Stimulated activated CD8-positive, alpha-beta memory T cell treated with anti-CD3 and anti-CD28 coated beads, Interleukin-15, amount 100 ng/mL, for 1 hour (primary cell): ENCODE data around the gene LRRC3.

Experiments used
- DNase-seq: peaks from one replicate; pipeline ENCODE4 v3.0.0-alpha.2; 2020; ENCODE audit warnings: low read depth

Gene LRRC3

DNA sequence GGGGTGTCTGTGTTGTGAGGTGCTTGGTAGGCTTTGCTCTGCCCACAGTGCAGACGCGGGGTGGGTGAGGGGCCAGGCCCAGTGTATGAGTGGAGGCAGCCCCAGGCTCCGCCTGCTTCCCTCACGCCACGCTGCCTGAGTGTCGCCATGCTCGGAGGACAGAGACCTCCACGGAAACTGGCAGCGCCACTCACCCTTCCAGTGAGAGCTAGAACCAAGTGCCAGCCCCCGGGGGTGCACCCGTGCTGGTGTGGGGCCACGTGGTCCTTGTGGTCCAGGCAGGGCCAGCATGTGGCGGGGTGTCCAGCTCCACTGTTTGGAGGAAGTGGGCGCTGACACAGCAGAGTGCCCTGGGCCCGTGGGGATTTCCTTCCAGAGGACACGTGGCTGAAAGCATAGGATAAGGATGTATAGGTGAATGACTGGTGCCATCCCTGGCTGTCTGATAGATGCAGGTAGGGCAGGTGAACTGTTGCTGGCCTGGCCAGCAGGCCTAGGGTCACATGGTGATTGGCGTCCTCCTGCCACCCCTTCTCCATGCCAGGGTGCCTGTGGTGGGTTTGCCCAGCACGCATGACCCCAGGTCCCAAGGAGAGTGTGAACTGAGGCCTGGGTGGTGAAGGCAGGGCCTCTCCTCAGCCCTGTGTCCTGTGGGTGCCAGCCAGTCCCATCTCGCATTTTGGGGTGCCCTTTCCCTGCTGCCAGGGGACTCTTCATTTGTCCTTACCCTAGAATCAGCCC is 3.8 kb downstream of the LRRC3 start:
- DNase-seq, result no peak

DNA sequence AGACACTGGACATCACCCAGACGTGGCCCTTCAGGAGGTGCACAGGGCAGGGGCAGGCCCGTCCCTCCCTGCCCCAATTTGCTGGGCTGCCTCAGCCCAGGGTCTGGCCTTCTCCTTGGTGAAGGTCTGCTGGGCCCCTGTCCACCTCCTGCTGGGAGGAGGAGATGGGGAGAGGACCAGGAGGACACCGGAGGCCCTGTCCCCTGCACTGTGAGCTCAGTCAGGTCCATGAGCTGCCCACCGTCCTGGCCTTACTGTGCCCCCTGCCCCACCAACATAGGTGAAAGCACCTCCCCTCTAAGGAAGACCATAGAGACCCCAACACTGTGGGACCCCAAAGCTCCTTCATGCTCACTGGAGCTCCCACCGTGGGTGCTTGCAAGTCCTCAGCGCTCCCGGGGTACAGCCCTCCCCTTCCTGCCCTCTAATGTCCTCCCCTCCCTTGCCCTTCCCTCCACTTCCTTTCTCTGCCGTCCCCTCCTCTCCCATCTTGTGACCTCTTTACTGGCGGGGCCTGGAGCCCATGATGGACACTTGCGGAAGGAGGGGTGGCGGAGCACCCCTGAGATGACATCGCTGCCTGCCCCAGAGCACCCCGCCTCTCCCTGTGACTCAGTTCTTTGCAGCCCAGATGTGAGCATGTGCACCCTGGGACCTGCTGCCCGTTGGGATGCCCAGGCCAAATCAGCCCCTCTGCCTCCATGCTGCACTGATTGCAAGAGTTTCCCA is 4.6 kb downstream of the LRRC3 start:
- no peak for DNase-seq

- DNase-seq, result no peak
These were observed 5.1 kb downstream of the LRRC3 start for GRCh38 chr21:44460441-44460755.

DNA sequence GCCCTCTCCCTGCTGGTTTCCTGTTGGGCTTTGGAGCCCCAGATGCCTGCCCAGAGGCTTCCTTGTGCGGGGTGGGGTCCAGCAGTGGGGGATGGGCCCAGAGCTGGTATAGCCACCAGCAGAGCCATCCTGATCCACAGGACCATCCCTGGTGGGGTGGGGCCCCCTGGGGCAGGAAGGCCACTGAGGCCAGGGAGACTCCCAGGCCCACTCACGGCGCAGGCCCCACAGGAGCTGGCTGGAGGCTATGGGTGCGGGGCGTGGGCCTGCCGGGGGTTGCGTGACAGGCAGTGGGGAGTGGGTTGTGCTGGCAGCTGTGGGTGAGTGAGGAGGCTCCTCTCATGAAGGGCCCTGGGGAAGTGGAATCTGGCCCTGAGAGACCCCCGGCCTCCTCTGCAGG is 5.7 kb downstream of the LRRC3 start:
- DNase-seq, result no peak

DNA sequence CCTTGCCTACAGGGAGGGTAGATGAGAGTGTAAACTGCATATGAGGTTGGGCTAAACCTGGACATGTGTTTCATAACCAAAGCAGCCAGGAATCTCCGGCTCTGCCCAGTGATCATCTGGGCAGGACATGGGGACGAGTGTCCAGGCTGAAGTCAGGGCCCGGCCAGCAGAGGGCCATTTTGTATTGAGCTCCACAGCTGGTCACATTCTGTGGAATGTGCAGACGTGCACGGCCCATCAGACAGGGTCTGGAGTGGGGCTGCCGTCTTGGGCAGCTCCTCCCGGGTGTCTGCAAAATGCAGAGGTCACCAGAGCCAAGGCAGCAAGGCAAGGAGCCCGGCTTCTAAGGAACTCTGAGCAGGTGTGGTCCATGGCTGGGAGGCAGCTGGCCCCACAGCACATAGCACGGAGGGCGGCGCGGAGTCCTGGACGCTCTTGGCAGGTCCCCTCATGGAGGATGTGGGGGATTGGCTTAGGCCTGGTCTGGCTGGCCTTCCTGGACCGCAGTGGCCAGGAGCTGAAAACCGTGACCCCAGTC is 6.2 kb downstream of the LRRC3 start:
- DNase-seq, result no peak

- no peak for DNase-seq
These were observed 7.0 kb downstream of the LRRC3 start for GRCh38 chr21:44462086-44462833.

DNA sequence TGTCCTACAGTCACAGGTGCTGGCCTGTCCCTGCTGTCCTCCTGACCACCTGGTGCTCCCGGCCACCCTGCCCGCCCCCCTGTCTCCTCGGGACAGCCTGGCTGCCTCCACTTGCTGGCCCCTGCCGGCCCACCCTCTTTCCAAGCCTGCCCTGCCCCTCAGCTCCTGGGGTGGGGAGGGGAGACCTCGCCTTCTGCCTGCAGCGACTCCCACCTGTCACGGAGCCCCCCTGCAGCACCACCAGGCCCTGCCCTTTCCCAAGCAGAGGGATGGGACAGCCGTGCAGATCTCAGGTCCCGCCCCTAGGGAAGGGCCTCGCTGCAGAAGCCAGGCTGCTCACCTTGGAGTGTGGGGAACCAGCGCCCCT is 7.5 kb downstream of the LRRC3 start:
- no peak for DNase-seq

DNA sequence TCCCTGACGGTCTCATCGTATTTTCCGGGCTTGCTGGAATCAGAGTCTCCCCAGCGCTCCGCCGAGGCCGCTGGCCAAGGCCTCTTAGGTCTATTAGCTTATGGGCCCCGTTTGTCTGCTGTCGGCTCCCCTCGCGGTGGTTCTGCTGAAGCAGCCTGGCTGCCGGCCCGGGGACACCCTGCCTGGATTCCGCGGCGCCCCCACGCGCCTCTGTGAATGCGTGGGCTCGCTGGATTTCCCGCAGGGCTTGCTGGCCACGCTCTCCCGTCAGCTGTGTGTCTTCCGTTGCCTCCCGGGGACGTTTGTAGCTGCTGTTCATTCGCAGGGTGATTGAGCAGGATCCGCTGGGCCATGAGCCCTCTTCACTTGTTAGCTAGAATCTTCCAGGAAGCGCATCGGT is 8.4 kb downstream of the LRRC3 start:
- no peak for DNase-seq

DNA sequence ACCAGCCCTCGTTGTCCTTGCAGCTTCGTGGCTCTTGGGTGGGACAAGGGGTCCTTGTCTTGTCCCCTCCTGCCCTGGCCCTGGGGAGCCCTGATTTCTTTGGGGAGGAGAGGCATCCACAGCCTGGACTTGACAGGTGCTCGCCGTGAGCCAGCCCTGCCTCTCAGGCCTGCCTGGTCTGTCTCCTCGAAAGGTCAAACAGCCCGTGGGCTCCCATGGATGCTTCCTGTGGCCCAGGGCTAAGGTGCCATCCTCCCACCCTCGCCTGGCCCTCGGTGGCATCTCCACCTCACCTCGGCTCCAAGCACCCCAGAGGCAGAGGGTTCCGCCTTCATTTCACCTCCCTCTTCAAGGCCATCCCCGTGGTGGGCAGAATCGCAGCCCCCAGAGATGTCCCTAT is 9.0 kb downstream of the LRRC3 start:
- DNase-seq, result no peak

GRCh38 chr21:44466351-44466954 is 11.1 kb downstream of the LRRC3 start:
- no peak for DNase-seq

DNA sequence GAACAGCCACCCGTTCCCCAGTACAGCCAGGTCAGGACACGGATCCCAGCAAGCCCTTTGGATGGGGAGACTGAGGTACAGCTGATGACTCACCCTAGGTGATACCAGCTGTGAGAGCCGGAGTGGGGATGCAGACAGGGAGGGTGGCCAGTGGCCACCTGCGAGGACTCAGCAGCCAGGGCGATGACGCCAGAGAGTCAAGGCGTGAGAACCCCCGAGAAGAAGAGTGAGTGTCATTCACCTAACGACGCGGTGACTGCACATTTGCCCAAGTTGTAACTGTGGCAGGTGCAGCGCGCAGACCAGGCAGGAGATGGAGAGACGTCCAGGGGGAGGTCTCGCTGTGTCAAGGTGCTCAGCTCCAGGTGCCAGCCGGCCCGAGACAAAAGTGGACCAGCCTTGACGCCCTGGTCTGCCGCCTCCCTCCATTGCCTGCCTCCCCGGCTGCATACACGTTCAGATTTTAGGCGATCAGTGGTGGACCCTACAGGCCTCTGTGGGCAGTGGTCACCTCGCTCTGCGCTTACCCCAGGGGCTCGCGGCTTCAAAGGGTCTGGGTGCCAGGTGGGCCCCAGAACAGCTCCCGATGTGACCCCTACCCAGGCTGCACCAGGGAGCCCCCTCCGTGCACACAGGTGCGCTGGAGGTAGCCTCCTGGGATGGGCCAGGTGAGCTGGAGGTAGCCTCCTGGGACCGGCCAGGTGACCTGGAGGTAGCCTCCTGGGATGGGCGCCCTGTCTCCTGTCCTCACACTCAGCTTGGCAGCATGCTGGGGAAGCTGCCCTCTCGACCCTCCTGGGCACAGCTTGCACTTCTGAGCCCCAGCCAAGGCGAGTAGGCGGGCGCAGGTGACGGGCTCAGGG is 11.9 kb downstream of the LRRC3 start:
- DNase-seq, result no peak

GRCh38 chr21:44467859-44468195 is 12.5 kb downstream of the LRRC3 start:
- DNase-seq, result no peak

DNA sequence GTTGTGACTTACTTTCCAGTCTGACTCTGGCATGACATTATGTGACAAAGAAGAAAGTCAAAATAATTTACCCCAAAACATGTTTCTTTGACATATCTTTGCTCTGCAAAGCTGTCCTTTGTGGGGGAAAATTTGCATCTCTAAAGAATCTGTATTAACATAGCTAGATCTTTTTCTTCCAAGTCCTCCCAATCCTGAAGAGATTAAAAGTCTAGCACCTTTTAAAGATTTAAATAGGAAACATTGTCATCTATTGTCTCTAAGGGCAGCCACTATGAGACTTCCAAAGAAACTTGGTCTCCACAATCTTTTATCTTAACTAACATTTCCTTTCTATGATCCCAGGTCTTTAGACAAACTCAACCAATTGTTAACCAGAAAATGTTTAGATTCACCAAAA is 16.0 kb downstream of the LRRC3 start:
- DNase-seq, result no peak

- no peak for DNase-seq
These were observed 16.7 kb downstream of the LRRC3 start for GRCh38 chr21:44471996-44472395.

DNA sequence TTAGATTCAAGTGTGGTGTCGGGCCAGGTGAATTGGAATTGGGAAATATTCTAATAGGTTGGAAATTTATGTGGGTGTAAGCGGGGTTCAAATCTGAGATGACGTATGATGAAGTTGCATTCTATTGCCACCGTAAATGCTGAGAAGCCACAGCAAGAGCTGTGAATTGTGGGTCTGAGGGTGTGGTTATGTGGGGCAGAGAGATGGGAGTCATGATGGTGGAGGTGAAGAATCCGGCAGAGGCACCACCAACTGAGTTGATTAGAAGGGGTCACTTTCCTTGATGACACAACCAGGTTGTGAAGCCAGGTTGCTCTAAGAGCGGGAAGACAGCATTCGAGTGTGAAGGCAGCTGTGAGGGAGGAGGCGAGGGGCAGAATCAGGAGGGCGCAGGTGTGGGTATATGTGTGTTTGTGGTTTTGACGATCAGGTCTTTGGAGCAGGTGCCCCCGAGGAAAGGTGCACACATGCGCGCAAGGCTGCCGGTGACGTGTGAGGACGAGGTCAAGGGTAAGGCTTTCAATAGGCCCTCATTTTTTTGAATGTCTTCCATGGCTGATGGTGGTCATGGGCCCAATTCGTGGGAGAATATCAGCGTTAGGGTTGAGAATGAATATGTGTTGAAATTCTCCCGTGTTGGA is 18.7 kb downstream of the LRRC3 start:
- no peak for DNase-seq

DNA sequence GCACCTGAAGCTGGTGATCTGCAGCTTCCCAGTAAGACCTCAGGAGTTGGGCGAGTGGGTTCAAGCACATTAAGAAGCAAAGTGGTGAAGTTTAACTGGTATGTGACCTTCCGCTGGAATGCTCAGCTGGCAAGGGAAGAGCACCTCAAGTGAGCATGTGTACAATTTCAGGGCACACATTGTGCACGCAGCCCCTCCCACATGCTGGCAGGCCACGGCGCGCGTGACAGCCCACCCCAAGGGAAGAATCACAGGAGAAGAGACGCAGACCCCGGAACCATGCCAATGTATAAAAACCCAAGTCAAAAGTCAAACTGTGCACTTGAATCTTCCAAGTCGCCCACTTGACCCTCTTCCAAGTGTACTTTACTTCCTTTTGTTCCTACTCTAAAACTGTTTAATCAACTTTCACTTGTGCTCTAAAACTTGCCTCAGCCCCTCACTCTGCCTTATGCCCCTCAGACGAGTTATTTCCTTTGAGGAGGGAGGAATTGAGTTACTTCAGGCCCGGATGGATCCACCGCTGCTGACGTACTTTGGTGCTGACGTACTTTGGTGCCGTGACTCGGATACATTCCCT is 20.0 kb downstream of the LRRC3 start:
- DNase-seq, result no peak

DNA sequence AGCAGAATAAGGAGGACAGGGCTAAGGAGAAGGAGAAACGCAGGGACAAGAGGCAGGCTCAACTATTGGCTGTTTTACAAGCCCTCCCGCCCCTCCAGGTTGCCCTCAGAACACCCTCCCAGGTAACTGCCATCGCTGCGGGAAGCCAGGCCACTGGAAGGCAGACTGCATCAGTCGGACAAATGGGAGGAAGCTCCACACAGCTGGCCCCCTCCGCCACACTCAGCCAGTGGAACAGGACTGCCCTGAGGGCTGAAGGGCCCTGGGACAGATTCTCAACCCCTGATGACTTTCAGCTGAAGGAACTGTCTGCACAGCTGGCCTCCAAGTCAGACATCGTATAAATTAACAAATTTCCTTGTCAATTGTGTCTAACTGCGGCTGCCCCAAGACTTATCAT is 21.8 kb downstream of the LRRC3 start:
- DNase-seq, result no peak

DNA sequence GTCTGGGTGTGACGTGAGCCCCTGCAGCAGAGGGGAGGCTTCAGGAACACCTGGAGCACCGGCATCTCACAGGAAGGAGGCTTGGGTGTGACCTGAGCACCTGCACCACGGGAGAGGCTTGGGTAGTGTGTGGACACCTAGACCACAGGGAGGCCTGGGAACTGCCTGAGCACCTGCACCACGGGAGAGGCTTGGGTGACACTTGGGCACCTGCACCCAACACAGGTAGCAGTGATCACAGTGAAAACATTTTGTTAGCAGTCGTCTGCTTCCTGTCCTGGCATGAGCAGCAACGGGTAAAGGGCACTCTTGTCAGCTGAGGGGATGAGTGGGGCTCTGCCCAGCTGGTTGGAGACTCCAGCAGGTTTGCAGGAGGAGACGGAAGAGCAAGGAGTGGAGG is 22.4 kb downstream of the LRRC3 start:
- DNase-seq, result no peak

DNA sequence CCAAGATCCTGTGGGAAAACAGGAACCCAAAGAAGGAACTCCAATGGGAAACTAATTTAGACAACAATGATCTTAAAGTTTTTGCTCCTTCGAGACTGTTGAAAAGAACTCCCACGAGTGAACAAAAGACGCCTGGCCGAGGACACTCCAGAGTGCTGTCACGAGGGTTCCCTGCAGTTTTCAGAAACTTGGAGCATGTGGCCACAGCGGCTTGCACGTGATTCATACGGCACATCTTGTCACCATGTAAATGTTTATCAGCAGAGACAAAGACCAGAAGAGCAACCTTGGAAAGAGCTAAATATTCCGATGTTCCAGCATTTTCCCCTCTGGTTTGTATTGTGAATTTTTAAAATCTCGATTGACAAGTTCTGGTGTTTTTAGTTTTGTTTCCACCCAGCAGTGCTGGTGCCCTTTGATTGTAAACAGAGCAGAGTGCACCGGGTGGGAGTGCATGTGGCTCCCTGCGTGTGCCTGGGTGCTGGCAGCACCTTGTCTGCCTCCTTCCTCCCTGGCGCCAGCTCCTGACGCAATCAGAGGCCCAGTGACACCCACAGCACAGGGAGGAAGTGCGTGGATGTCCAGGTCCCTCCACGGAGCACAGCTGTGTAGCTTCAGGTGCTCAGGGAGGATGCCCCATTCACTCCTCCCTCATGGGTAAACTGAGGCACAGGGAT is 23.0 kb downstream of the LRRC3 start:
- DNase-seq, result no peak

DNA sequence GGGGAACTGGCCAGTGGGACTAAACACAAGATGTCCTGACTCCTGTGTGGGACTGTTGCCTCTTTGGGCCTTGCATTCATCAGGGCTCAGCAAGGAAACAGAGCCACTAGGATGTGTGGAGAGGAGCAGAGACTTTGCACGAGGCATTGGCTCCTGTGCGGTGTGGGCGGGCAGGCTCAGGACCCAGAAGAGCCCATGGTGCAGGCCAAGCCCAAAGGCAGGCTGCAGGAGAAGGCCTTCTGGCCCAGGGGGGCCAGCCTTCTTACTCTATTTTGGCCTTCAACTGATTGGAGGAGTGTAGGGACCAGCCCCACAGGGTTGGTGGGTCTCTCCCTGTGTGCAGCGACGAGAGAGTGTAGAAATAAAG is 23.5 kb downstream of the LRRC3 start:
- DNase-seq, result no peak
